ENCODE measurements around the gene ITIH2. TPM values are rescaled to one million over a fixed set of nuclear protein-coding genes. Genes with fewer than 3 reads are reported as not detected.

Gene ITIH2
- total RNA-seq, 4 donors from 2014 or later = not detected

DNA sequence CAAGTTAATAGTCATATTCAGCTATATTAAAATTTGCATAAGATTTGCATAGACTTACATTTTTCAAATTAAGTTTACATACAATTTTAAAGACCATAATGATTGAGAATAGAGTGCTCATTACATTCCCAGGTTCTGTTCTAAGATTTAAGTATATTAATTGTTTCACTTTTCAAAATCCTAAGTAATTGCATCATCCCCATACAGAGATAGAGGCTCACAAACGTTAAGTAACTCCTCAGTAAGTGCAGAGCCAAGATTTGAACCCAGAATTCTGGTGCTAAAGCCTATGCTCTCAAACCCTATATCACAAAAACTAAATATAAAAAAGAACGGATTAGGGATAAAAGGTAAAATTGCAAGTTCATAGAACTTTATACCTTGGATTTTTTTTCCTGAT is 38.4 kb upstream of the ITIH2 start:
- Histone ChIP-seq H3K9me3 (no peaks in the 10 kb centered on the region), H3K36me3 (no peaks in the 10 kb centered on the region), H3K27ac (peak overlapping the region; percentile 74 to 85 (median 77)), H3K4me1 (peaks cover 0 to 10% (median 3%) of the 10 kb centered on the region in 4 donors), H3K4me3 (peak overlapping the region in 1 of 4 donors; percentile 54), H3K27me3 (peaks cover 40% of the 10 kb centered on the region)
- in situ Hi-C loops (cut with MboI; ENCODE audit: low pct_ligation_motif_present in 1 of 4, low pct_unique_long_range_greater_than_20kb in 1 of 4, low sequenced_read_pairs in 3 of 4) (no loop called here), intact Hi-C loops (cut with DNase I; ENCODE audit: low total_unique reads) (no loop called here)
- no peak for TF ChIP-seq CTCF (IDR thresholded peaks at IDR 0.05)
- TF ChIP-seq POLR2A (IDR thresholded peaks at IDR 0.05) = no peak
- TF ChIP-seq POLR2AphosphoS5 (IDR thresholded peaks at IDR 0.05) = no peak
- 23 to 56% methylated on average over 2 of the region's 2 CpGs for WGBS, 2 donors (ENCODE audit: low coverage in 1 of 2)
- DNase-seq = no peak

GRCh38 chr10:7665767-7666166 is 37.3 kb upstream of the ITIH2 start:
- in situ Hi-C loops (cut with MboI; ENCODE audit: low pct_ligation_motif_present in 1 of 4, low pct_unique_long_range_greater_than_20kb in 1 of 4, low sequenced_read_pairs in 3 of 4) (no loop called here), intact Hi-C loops (cut with DNase I; ENCODE audit: low total_unique reads) (no loop called here)
- no peak for DNase-seq
- peak overlapping the region; percentile 47 to 86 (median 55) for H3K4me3 ChIP-seq
- H3K9me3 ChIP-seq = no peaks in the 10 kb centered on the region
- peaks cover 40% of the 10 kb centered on the region for H3K27me3 ChIP-seq
- no peak for TF ChIP-seq CTCF (IDR thresholded peaks at IDR 0.05)
- WGBS, 2 donors (ENCODE audit: low coverage in 1 of 2) = 7 to 15% methylated on average over 4 to 6 of the region's 6 CpGs
- H3K27ac ChIP-seq = peak overlapping the region; percentile 74 to 85 (median 77)
- peaks cover 0 to 10% (median 3%) of the 10 kb centered on the region in 4 donors for H3K4me1 ChIP-seq
- no peaks in the 10 kb centered on the region for H3K36me3 ChIP-seq

DNA sequence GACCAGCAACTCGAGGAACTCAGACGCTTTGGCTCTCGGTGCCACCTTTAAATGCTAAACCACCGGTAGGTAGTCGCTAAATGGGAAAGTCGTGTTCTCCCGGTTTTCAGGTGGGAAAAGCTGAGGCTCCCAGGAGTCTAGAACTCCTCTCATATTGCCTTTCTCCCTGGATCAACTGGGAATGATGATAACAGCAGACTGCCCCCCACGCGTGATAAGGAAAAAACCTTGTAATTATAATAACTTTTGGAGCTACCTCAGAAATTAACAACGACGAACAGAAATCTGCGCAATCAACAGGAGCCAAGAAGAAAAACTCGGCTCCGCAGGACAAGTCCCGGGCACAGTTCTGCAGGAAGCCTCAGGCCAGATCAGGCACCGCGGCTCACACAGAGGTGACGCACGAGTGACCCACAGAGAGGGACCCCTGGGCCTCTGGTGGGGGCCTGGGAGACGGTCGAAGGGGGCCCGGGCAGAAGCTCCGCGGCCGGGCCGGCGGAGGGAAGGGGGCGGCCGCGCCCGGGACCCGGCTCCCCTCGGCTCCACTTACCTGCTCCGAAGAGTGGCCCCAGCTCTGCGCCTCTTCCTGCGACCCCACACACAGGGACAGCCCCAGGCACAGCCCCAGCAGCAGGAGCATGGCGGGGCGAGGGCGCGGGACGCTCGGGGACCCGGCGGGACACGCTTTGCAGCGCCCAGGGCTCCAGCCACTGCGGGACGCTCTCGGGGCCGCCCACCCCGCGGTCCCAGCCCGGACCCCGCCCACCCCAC is 36.7 kb upstream of the ITIH2 start, which contains the start of gene ITIH5:
Gene ITIH5 (minus strand): TSS at position 714 of the 771 bp plus-strand sequence. CDS start 74 bp downstream, at position 640.
- in situ Hi-C loops (cut with MboI; ENCODE audit: low pct_ligation_motif_present in 1 of 4, low pct_unique_long_range_greater_than_20kb in 1 of 4, low sequenced_read_pairs in 3 of 4) = no loop called here
- intact Hi-C loops (cut with DNase I; ENCODE audit: low total_unique reads) = no loop called here
- H3K27me3 ChIP-seq = peaks cover 40% of the 10 kb centered on the region
- no peak for DNase-seq
- no peaks in the 10 kb centered on the region for H3K36me3 ChIP-seq
- H3K4me1 ChIP-seq = peaks cover 0 to 10% (median 3%) of the 10 kb centered on the region in 4 donors
- H3K4me3 ChIP-seq = peak within 1 kb of the TSS; percentile 47 to 86 (median 55)
- WGBS, 2 donors (ENCODE audit: low coverage in 1 of 2) = 10% methylated on average over 54 of the region's 54 CpGs; no CpG with 5 or more reads in 1 of the 2 donors
- H3K9me3 ChIP-seq = no peaks in the 10 kb centered on the region
- peak within 1 kb of the TSS; percentile 74 to 85 (median 78) for H3K27ac ChIP-seq
- TF ChIP-seq EP300 (IDR thresholded peaks at IDR 0.05; ENCODE audit: low read depth) (no peak), POLR2AphosphoS5 (IDR thresholded peaks at IDR 0.05) (peak in 2 of 3 donors; percentile 52 to 61)

GRCh38 chr10:7667262-7668141 is 35.6 kb upstream of the ITIH2 start:
- peak overlapping the region; percentile 23 to 84 (median 67) for H3K27ac ChIP-seq
- no peak for DNase-seq

More at GRCh38 chr10:7667262-7668141, 35.6 kb upstream of the ITIH2 start:
- Histone ChIP-seq H3K27me3 (peaks cover 40% of the 10 kb centered on the region), H3K4me1 (peaks cover 0 to 10% (median 3%) of the 10 kb centered on the region in 4 donors), H3K4me3 (peak overlapping the region in 3 of 4 donors; percentile 19 to 46 (median 25)), H3K9me3 (no peaks in the 10 kb centered on the region), H3K36me3 (no peaks in the 10 kb centered on the region)
- WGBS, 2 donors (ENCODE audit: low coverage in 1 of 2) = 9% methylated on average over 24 of the region's 44 CpGs; no CpG with 5 or more reads in 1 of the 2 donors
- intact Hi-C loops (cut with DNase I; ENCODE audit: low total_unique reads) = no loop called here
- in situ Hi-C loops (cut with MboI; ENCODE audit: low pct_ligation_motif_present in 1 of 4, low pct_unique_long_range_greater_than_20kb in 1 of 4, low sequenced_read_pairs in 3 of 4) = no loop called here
- TF ChIP-seq POLR2AphosphoS5 (IDR thresholded peaks at IDR 0.05) = no peak
- TF ChIP-seq CTCF (IDR thresholded peaks at IDR 0.05) = no peak
- no peak for TF ChIP-seq EP300 (IDR thresholded peaks at IDR 0.05; ENCODE audit: low read depth)
- no peak for TF ChIP-seq POLR2A (IDR thresholded peaks at IDR 0.05)
